ENCODE results near the gene KDSR.

DNA sequence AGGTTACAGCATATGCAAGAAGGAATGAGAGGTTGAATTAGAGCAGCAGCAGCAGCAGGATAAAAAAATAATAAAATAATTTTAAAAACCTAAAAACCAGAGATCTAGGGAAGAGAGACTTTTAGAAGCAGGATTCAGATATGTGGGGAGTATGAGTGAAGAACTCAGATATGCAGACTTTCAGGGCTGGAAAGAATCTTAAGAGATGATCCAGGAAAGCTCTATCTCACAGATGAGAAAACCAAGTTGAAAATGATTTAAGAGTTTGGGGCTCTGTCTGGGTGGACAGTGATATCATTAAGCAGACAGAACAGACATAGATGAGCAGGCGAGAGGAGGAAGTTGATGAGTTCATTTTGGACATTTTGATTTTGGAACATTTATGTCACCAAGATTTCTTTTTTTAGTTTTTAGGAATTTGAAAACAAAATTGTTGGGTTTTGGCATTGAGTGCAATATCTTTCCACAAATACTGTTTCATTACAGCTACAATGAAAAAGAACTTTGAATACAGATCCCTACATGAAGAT lies 79.2 kb downstream of the KDSR start:
- TF ChIP-seq, protein P1, sequence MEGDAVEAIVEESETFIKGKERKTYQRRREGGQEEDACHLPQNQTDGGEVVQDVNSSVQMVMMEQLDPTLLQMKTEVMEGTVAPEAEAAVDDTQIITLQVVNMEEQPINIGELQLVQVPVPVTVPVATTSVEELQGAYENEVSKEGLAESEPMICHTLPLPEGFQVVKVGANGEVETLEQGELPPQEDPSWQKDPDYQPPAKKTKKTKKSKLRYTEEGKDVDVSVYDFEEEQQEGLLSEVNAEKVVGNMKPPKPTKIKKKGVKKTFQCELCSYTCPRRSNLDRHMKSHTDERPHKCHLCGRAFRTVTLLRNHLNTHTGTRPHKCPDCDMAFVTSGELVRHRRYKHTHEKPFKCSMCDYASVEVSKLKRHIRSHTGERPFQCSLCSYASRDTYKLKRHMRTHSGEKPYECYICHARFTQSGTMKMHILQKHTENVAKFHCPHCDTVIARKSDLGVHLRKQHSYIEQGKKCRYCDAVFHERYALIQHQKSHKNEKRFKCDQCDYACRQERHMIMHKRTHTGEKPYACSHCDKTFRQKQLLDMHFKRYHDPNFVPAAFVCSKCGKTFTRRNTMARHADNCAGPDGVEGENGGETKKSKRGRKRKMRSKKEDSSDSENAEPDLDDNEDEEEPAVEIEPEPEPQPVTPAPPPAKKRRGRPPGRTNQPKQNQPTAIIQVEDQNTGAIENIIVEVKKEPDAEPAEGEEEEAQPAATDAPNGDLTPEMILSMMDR (IDR thresholded peaks at IDR 0.05; ENCODE audit: poor library complexity, severe bottlenecking): no peak
- no peak for TF ChIP-seq POLR2AphosphoS5 (IDR thresholded peaks at IDR 0.05)
- TF ChIP-seq MXI1 (conservative IDR thresholded peaks at IDR 0.05; ENCODE audit: poor library complexity, severe bottlenecking): no peak
- TF ChIP-seq, protein P2, sequence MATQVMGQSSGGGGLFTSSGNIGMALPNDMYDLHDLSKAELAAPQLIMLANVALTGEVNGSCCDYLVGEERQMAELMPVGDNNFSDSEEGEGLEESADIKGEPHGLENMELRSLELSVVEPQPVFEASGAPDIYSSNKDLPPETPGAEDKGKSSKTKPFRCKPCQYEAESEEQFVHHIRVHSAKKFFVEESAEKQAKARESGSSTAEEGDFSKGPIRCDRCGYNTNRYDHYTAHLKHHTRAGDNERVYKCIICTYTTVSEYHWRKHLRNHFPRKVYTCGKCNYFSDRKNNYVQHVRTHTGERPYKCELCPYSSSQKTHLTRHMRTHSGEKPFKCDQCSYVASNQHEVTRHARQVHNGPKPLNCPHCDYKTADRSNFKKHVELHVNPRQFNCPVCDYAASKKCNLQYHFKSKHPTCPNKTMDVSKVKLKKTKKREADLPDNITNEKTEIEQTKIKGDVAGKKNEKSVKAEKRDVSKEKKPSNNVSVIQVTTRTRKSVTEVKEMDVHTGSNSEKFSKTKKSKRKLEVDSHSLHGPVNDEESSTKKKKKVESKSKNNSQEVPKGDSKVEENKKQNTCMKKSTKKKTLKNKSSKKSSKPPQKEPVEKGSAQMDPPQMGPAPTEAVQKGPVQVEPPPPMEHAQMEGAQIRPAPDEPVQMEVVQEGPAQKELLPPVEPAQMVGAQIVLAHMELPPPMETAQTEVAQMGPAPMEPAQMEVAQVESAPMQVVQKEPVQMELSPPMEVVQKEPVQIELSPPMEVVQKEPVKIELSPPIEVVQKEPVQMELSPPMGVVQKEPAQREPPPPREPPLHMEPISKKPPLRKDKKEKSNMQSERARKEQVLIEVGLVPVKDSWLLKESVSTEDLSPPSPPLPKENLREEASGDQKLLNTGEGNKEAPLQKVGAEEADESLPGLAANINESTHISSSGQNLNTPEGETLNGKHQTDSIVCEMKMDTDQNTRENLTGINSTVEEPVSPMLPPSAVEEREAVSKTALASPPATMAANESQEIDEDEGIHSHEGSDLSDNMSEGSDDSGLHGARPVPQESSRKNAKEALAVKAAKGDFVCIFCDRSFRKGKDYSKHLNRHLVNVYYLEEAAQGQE (IDR thresholded peaks at IDR 0.05; ENCODE audit: borderline replicate concordance): no peak
- no peak for TF ChIP-seq EZH2 (IDR thresholded peaks at IDR 0.05; ENCODE audit: borderline replicate concordance, insufficient read depth, low read length, poor library complexity, severe bottlenecking)
- TF ChIP-seq SMC3 (conservative IDR thresholded peaks at IDR 0.05; ENCODE audit: poor library complexity): no peak
- TF ChIP-seq EP300 (conservative IDR thresholded peaks at IDR 0.05; ENCODE audit: poor library complexity, severe bottlenecking): no peak
- no peak for TF ChIP-seq RAD21 (conservative IDR thresholded peaks at IDR 0.05)
